A673 (cell line): ENCODE data around the gene SENP2.

Experiments
- EZH2 ChIP-seq: fragments of 200-600 bp; sonication (generic); IDR thresholded peaks from 2 replicates; pipeline ENCODE4 v1.6.1; 2017; ENCODE audit warnings: borderline replicate concordance, low read depth, mild to moderate bottlenecking, mixed read lengths, antibody characterized with exemption, low read length; ENCODE audit not compliant: poor library complexity, severe bottlenecking
- TF ChIP-seq, protein P1 (sequence below): fragments of 300-800, 200-600 bp; sonication (generic); conservative IDR thresholded peaks from 2 replicates; pipeline ENCODE4 v1.5.1; 2017; ENCODE audit warnings: low read depth, mild to moderate bottlenecking, antibody characterized with exemption, low read length, moderate library complexity, mixed read lengths

DNA sequence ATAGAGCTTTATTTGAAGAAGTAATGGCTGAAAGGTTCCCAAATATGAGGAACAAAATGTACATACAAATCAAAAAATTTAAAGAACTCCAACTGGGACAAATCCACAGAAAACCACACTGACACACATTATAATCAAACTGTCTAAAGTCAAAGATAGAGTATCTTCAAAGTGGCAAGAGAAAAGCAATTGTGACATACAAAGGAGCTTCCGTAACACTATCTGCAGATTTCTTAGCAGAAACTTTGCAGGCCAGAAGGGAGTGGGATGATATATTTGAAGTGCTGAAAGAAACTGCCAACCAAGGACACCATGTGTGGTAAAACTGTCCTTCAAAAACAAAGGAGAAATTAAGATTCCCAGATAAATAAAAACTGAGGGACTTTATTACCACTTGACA lies 91.9 kb downstream of the SENP2 start:
- TF ChIP-seq, protein P1, sequence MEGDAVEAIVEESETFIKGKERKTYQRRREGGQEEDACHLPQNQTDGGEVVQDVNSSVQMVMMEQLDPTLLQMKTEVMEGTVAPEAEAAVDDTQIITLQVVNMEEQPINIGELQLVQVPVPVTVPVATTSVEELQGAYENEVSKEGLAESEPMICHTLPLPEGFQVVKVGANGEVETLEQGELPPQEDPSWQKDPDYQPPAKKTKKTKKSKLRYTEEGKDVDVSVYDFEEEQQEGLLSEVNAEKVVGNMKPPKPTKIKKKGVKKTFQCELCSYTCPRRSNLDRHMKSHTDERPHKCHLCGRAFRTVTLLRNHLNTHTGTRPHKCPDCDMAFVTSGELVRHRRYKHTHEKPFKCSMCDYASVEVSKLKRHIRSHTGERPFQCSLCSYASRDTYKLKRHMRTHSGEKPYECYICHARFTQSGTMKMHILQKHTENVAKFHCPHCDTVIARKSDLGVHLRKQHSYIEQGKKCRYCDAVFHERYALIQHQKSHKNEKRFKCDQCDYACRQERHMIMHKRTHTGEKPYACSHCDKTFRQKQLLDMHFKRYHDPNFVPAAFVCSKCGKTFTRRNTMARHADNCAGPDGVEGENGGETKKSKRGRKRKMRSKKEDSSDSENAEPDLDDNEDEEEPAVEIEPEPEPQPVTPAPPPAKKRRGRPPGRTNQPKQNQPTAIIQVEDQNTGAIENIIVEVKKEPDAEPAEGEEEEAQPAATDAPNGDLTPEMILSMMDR = no peak
- no peak for TF ChIP-seq EZH2
